NCI-H1417 (cell line): Measurements from ENCODE around the gene RRP1B.
A peak's percentile ranks its signal among the peaks of the same experiment; 100 is the strongest.

Experiments
- DNase-seq, 3 experiments: peaks; one replicate each; lab custom pipeline; 2025; lab: John Stamatoyannopoulos, UW

RRP1B gene

GRCh38 chr21:43726686-43727518 lies 67.5 kb downstream of the RRP1B start:
- DNase-seq: no peak

- no peak for DNase-seq
Observed at GRCh38 chr21:43727519-43728153, 68.3 kb downstream of the RRP1B start.

DNA sequence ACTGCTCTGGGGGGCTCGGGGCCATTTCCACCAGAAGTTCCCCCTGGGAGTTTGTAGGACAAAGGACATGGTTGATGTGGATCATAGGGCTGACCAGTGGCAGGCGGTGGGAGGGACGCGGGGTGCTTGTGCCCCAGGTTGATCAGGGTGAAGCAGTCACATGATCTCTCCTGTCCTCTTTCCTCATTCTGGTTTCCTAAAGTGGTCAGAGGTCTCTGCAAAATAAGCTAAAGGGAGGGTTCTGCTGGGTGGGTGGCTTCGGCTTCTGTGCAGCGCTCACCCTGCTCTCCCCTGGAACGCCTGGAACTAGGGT lies 68.8 kb downstream of the RRP1B start:
- no peak for DNase-seq

DNA sequence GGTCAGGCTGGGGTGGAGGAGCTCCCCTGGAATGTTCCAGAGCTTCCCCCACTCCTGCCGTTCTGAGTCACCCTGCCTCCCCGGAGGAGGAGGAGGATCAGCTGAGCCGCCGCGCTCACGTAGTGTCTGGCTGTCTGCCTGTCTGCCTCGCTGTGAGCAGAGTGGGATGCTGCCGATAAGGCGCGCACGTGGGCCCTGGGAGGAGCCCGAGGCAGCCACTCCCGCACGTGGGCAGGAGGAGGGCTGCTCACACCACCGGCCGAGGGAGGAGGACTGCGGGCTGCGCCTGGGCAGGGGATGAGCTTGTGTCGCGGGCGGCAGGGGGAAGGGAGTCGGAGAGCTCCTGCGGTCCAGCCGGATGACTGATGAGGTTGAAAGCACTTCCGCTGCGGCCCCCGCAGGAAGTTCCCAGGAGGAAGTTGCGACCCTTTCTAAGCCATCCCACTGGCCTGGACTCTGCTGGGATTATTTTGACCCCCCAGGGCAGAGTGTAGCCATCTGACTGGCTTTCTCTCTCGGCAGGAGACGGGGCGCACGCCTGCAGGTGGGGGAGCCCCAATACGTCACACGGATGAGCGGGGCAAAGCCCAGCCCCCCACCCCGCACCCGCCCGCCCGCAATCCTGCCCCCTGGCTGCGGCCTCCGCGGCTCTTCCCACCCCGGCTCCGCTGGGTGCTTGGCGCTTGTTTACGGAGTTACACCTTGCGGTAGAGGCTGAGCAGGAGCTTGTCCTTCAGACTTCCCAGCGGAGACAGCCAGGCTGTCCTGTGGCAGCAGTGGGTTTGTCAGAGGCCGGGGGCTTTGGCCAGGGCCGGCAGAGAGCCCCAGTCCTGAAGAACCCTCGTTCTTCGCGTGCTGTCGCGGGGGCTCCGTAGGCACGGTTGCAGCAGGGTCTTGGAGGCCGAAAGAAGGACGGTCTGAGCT lies 69.4 kb downstream of the RRP1B start:
- DNase-seq: peak in 2 of 3 experiments; percentile 84 to 90

GRCh38 chr21:43731476-43731875 lies 72.1 kb downstream of the RRP1B start:
- DNase-seq: no peak

DNA sequence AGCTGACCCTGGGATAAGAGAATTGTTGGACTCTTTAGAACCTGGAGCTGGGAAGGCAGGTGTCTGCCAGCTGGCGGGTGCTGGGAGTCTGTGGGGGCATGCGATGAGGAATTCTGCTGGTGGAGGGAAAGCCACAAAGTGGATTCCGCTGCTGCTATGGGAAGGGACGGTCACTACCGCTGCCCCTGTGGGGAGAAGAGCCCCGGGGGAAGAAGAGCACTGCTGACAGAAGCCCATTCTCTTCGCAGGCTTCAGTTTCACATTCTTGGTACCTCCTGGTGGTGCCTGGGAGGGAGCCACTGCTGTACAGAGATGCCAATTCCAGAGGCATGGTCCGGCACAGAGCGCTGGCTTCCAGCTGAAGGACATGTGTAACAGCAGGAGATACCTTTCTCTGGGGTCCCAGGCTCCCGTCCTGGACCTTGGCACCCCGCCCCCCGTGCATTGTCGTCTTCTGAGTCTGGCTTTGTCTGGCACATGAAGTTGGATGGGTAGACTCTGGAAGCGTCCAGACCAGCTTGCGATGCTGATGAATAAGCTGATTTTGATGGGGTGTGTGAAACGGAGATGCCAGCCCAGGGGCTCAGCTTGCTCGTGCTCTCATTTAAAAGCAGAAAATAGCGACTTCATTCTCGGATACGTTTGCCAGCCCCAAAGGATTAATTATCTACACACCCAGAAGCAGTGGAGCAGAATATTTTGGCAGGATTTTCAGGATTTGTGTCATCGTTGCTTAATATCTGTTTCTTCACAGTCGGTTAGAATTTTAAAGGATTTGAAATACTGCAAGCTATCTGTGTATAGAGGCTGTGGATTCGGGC lies 72.7 kb downstream of the RRP1B start:
- DNase-seq: no peak

DNA sequence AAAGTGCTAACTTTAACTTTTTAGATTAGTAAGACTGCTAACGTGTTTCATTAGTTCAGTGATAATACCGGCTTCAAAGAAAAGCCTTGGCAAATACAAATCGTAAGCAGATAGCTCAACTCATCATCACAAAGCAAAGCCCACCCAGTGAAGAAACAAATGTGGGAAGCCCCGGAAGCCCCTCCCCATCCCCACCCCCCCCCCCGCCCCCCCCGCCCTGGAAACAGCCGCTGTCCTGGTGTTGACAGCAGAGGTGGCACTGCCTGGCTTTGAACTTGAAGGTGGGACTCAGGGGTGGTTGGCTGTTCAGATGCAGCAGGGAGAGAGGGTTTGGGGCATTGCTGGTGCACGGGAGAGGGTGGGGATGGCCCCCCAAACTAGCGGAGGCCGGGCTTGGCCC lies 73.7 kb downstream of the RRP1B start:
- DNase-seq: no peak

GRCh38 chr21:43733529-43734071 lies 74.2 kb downstream of the RRP1B start:
- DNase-seq: no peak

DNA sequence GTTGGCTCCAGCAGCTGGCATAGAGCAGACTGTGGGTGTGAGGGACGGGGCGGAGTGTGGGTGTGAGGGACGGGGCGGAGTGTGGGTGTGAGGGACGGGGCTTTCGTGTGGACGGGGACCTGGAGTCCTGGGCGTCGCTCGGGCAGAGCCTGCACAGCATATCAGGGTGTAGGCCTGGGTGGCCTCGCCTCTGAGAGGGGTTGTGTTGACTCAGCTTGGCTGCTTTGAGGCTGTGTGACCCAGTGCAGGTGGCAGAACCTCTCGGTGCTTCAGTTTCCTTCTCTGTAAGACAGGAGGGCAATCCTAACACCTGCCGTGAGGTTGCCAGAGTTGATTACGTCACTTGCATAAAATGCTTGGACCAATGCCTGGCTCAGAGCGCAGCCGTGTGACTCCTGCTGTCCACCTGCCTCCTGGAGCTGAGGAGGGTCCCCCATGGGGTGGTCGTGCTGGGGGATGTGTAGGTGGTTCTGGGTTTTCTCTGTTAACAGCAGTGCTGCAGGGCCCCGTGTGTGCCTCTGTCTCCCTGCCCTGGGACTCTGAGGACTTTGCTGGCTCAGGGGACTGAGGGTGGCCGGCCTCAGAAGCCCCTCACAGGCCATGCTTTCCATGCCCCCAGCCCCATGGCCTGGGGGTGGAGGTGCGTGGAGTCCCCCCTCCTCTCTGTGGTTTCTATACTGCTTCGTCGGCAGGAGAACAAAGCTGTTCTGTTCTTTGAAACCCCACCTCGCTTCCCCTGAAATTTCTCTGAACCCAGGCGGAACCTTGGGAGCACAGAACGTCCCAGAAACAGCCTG lies 75.0 kb downstream of the RRP1B start:
- no peak for DNase-seq

GRCh38 chr21:43734928-43735229 lies 75.5 kb downstream of the RRP1B start:
- no peak for DNase-seq

DNA sequence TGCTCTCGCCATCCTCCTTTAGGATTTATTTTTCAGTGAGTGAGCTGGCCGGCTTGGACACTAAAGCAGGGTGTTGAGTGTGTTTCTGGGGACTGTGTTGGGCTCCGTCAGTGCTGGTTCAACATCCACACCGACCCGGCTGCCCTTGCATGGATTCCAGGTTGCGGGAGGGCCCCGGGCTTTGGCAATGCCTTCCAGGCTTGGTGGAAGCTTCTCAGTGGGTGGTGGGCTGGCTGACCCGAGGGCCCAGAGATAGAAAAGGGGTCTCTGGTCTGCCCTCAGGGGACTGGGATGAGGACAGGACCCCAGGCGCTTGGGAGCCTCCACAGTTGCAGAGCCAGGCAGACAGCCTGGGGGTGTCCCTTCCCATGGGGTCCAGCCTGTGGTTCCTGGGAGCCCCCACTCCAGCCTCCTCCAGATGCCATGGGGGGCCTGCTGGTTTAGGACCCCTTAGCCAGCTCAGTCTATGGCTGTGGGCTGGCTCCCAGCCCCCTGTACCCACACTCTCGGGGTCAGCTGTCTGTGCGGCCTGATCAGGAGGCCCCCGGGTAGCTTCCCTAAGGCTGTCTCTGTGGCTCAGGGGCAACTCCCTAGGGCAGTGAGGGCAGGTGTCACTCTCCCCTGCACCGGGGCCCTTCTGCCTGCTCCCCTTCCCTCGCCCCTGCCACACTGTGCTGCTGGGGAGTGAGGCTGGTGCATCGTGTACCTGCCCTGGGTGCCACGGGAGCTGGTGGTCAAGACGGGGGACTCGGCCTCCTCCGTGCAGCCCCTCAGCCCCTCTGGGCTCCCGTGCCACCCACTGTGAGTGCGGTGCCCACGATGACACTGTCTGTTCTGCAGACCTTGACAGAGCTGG lies 76.1 kb downstream of the RRP1B start:
- DNase-seq: no peak

GRCh38 chr21:43736224-43736883 lies 77.0 kb downstream of the RRP1B start:
- DNase-seq: no peak

- no peak for DNase-seq
Observed at GRCh38 chr21:43737158-43737950, 78.0 kb downstream of the RRP1B start.

DNA sequence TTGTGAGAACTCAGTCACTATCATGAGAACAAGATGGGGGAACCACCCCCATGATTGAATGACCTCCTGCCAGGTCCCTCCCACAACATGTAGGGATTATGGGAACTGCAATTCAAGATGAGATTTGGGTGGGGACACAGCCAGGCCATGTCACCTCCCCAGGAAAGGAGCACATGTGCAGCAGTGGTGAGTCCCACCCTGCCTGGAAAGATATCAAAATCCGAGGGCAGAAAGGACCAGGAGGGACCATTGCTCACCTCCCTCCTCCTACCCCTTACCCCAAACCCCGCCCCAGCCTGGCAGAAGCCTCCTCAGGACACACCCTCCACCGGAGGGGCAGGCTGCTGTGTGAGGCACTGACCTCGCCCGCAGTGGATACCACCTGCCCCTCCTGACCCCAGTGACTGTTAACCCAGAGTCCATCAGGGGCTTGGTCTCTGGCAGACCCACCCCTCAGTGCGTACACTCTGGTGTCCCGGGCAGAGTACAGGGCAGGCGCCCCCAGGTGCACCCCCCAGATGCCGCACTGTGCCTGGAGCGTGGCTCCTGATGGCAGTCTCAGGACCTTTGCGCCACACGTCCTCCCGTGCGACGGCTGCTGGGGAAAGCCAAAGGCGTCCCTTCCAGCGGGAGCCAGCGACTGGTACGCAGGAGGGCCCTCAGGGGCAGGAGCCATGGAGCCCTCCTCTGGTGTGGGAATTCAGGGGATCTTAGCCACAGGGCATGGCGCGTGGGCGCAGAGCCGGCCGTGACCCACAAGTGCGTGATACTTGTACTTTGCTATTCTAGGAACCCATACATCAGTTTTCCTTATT lies 80.5 kb downstream of the RRP1B start:
- DNase-seq: no peak

GRCh38 chr21:43740497-43741156 lies 81.3 kb downstream of the RRP1B start:
- DNase-seq: peak in 2 of 3 experiments; percentile 66 to 79

DNA sequence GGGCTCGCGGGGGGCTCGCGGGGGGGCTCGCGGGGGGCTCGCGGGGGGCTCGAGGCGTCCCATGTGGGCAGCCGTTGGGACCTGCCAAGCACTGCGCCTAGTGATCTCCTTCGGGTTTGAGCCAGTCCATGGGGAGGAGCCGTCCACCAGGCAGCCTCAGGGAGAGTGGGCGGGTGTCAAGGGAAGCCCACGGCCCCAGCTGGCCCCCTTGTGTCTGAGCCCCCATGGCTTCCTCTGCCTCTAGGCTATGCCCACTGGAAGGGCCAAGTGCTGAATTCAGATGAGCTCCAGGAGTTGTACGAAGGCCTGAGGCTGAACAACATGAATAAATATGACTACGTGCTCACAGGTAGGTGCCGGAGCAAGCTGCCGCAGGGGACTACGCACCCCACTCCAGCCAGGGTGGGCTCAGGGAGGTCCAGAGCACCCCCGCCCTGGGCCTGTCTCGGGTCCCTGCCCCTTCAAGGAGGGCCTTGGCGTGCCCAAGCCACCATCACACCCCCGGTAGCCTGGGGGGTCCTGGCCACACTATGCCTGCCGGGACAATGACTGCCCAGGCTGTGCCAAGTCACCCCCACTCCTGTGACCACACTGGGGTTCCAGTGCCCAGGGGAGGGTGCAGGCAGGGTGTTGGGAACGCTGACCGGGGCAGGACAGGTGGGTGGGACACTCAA lies 82.2 kb downstream of the RRP1B start:
- peak in 1 of 3 experiments; percentile 14 for DNase-seq
